GM19468 (cell line): ENCODE measurements around the gene KLHL40.

Experiments used
- ATAC-seq: cut with Tn5 transposase; IDR thresholded peaks from one replicate; pipeline ENCODE4 v1.9.1; 2021; ENCODE audit warnings: mild to moderate bottlenecking, moderate library complexity, moderate number of reproducible peaks; ENCODE audit not compliant: unreplicated experiment; ENCODE audit errors: extremely low read depth

KLHL40 gene

DNA sequence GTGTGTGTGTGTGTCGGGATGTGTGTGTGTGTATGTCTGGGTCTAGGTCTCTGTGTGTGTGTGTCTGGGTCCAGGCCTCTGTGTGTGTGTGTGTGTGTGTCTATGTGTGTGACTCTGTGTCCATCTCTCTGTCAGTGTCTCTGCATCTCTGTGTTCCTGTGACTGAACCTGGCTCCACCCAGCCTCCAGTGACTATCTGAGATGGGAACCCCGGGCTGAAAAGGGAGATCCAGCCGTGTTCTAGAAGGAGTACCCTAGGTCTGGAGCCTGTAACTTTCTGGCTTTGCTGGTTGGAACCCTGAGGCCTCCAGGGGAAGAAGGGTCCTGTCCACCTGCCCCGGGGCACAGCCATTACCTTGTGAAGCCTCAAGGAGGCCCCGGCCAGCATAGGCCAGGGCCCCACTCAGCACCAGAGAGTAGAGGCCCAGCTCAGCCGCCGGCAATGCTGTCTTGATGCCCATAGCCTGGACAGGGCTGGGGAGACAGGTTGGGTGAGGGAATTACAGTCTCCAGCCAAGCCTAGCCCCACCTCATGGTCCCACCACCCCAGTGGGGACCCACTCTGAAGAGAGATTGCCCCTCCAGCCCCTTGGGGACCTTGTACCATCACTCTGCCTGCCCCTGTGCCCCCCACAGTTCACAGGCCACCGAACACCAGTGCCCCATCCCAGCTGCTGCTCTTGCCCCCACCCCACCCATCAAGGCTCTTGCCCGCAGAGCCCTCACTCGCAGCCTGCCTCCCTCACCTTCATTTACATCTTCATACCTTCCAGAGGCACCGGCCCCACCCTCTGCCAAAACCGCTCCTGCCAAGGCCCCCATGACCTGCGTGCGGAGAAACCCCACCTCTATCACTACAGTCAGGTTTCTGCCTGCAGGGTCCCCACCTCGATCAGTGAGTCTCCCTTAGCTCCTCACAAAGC lies 15.3 kb downstream of the KLHL40 start:
- no peak for ATAC-seq

- ATAC-seq: no peak
Measured at GRCh38 chr3:42701371-42702065, 16.2 kb downstream of the KLHL40 start.

GRCh38 chr3:42702066-42702951 lies 17.0 kb downstream of the KLHL40 start, which contains the start of gene HHATL:
HHATL (minus strand) TSS chr3:42702798; CDS start chr3:42700826, 1,972 bp downstream.
- ATAC-seq: no peak

GRCh38 chr3:42702982-42703694 lies 17.8 kb downstream of the KLHL40 start:
- ATAC-seq: no peak

DNA sequence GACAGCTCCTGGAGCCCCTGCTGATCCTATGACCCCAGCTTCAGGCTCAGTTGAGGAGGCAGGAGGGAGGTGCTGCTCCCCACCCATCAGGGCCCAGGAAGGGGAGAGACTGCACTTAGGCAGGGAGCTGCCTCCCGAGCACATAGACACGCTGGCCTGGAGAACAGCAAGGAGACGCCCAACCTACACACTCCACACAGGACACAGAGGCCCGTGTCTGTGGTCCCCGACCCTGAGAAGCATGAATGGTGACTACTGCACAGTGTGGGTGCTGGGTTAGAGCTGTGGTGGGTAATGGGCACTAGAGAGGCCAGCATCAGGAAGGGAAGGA lies 18.3 kb downstream of the KLHL40 start:
- no peak for ATAC-seq

DNA sequence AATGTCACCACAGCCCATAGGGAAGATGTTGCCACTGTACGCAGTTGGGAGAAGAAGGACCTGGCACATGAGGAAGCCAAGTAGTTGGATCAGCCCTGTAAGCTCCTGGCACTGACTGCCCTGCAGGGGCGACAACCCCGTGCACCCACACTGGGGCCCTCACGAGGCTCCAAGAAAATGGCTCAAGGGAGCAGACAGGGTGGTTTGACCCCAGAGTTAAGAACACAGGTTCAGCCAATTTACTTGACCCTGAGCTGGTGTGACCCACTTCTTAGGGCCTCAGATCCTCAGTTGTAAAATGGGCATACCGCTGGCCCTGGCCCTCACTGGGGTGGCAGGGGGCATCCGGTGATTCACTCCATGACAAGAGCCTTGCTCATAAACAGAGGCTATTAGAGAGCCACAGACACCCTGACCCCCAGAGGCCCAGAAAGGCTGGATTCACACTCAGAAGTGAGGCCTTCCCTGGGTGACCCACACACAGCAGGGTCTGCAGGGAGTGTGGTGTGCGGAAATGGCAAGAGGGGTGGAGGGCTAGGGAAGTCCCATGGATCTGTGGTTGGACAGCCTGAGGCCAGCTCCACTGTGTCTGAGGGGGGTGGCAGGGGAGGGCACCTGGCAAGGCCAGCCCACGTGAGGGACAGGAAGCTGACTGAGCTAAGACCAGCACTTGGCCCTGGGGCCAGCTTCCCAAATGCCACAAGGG lies 19.0 kb downstream of the KLHL40 start:
- ATAC-seq: no peak

- no peak for ATAC-seq
Measured at GRCh38 chr3:42705058-42705767, 19.9 kb downstream of the KLHL40 start.

DNA sequence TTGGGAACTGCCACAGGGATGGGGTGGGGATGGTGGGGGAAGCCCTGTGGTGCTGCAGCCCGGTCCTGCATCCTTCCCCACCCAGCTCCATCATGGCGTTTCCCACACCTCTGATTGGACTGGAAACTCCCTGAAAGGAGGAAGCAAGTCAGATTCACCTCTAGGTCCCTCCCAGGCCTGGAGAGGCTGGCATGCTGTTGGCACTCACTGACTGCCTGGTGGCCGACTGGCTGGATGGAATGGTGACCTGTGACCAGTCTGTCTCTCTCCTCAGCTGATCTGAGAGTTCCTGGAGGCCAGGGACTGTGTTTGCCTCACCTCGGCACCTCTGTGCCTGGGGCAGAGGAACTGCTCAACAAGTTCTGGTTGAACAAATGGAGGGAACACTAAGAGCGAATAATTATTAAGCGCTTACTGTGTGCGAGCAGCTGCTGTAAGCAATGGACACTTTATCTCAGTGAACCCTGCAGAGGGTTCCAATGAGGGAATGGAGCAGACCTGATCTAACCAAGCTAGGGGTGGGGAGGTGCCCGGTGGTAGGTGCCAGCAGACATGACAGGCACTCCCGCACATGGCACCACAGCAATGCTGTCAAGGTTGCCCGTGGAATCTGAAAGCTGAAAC lies 20.7 kb downstream of the KLHL40 start:
- ATAC-seq: no peak

DNA sequence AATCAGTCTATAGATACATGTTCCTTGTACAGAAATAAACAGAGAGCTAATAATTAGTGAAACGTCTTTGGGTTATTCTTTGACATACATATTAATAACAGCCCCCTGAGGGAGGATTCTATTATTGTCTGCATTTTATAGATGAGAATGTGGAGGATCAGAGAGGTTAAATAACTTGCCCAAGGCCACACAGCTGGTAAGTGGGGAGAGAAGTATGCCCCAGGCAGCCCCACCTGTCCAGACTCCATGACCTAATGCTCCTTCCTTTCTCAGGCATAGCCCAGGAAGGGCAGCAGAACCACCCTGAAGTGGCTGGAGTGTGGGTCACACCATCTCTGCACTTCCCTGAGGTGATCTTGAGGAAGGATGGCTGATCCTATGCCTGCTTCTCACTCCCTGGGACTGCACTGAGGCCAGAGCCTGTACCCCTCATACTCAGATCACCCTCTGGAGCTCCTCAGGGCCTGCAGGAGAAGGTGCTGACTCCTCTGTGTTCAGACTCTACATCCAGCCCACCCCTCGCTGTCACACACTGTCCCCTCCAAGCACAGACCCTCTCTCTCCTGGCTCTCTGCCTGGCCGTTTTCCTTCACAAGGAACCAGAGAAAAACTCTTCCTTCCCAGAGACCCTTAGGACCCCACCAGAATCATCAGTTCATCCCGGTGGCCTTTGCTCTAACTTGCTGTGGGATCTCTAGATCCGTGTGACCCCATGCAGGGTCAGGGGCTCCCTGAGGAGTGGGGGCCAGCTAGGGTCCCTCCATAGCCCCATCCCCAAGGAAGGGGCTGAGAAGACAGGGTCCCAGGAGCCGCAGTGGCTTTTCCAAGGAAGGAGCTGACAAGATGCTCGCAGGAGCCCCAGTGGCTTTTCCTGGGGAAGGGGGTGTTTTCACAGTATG lies 21.6 kb downstream of the KLHL40 start:
- no peak for ATAC-seq

DNA sequence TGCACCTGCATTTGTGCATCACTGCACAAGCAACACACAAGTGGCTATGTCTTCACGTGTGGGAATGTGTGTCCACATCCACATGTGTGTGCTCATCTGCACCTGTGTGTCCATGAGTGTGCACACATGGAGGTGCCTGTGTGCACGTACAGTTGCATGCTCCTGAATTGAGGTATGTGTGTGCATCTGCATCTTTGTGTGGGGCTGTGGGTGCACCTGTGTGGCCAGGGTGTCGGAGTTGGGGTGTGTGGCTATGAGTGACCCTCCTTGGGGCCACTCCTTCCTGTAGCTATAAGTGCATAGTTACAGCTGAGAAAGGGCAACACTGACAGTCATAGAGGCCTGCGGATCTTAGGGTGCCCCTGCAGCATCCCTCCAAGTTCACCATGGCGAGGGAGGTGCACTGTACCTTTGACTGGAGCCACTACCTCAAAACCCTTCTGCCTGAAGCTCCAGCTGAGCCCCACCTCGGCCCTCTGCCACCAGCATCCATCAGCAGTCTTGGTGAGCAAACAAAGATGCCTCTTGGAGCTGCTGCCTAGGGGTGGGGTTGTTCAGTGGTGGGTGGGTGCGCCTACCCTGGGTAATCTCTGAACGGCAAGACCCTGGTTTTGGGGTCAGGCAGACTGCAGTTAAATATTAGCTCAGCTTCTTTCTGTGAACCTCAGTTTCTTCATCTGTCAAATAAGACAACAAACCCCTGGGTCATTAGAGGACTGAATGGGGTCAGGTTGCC lies 22.5 kb downstream of the KLHL40 start:
- ATAC-seq: no peak

DNA sequence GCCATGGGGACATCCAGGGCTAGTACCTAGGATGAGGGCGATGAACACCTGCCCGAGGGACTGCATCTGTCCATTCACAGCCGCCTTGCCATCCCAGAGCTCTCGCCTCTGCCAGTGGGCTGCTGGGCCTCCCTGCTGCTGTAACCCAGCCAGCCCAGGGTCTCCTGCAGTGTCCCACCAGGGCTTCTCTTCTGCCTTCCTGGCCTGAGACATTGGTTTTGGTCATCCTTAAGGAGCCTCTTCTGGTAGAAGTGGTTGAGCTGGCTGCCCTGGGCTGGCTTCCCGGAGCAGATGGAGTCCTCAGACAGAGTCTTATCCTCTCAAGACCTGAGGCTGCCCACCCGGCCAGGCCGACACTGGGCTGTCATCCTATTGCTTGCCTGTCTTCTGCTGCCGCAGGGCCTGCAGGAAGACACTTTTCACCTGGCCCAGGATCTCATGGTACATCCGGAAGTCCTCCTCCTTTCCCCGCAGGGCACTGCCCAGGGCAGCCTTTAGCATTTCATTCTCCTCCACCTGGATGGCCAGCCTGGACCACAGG lies 23.3 kb downstream of the KLHL40 start:
- ATAC-seq: no peak

DNA sequence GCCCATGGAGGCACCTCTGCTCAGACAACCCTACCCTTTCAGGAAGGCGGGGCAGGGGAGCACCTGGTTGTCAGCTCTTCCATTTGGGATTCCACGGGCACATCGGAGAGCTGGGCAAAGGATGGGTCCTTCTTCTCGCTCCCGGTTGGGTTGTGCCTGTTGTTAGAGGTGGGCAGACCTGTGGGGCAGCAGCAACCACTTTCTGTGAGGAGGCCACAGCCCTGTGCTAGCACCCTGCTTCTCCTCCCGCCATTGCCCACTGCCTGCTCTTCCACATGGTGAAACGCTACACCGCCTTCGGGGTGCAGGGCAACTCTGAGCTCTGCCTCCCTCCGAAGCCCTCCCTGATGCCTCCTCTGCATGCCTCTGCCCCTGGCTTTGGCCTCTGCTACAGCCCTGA lies 24.3 kb downstream of the KLHL40 start:
- ATAC-seq: no peak

DNA sequence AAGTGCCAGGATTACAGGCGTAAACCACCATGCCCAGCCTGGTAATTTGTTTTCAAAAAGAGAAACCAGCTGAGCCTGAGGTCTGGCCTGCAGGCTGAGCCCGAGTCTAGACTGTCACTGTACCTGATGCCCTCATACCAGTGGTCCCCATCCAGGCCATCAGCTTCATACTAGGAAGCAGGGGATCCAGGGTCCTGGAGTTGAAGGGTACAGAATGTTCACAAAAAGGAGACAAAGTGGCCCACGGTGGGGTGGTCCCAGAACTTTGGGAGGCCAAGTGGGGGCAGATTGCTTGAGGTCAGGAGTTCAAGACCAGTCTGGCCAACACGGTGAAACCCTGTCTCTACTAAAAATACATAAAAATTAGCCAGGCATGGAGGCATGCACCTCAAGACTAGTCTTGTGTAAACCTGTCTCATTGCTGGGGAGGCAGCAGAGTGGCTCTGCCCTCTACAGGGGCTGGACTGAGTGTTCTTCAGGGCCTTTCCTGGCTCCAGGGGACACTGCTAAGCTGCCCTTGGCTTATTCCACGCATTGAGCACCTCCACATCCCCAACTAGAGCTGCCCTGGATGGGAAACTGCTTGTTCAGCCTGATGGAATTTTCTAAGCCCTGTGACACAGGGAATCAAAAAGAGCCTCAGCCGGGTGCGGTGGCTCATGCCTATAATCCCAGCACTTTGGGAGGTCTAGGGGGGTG lies 25.1 kb downstream of the KLHL40 start:
- no peak for ATAC-seq

- no peak for ATAC-seq
Measured at GRCh38 chr3:42711491-42712343, 26.4 kb downstream of the KLHL40 start.

- no peak for ATAC-seq
Measured at GRCh38 chr3:42712344-42712648, 27.0 kb downstream of the KLHL40 start.
